NCI-H2196 (cell line): ENCODE measurements around the gene ZNF526.

ENCODE experiments used
- DNase-seq: peaks from one replicate; lab custom pipeline; 2025; ENCODE audit not compliant: unreplicated experiment; lab: John Stamatoyannopoulos, UW

Gene ZNF526

DNA sequence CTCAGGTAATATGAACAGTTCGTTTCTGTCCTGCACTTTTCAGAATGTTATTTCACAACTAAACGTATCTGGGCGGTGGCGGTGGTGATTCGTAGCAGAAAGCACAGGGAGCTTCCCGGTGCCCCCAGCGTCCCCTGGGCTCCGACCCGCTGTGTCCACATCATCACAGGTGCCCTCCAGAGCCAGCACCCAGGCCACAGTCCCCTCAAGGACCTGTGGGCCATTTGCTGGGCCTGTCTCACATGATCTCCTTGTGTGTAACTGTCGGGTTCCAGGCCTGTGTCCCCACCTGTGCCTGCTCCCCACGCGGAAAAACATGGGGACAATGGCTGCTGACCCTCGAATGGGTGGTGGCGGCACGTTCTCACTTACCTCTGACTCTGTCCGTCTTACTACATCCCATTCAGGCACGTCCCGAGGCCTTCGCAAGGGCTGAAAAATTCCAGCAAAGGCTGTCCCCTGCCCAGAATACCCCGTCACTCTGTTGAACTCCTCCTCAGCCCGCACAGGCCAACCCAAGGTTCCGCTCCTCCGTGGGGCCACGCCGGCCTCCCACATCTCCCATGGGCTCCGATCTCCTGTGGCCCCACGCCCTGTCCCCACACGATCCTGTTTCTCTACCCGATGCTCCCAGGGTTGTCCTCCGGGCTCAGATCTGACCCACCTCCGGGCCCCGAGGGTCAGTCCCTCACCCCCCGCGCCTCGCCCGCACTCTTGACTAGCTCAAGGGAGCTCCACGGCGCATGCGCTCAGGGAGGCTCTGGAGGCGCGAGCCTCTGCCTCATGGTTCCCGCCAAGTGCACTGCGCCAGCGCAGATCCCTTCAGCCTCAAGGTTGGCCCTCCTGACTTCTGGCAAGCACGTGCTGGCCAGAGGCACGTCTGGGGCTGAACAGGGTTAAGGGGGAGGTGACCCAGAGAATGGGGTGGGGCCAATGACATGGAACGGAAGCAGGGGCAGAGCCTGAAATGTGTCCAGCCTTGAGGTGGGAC, 23.8 kb upstream of the ZNF526 start:
- DNase-seq = no peak

DNA sequence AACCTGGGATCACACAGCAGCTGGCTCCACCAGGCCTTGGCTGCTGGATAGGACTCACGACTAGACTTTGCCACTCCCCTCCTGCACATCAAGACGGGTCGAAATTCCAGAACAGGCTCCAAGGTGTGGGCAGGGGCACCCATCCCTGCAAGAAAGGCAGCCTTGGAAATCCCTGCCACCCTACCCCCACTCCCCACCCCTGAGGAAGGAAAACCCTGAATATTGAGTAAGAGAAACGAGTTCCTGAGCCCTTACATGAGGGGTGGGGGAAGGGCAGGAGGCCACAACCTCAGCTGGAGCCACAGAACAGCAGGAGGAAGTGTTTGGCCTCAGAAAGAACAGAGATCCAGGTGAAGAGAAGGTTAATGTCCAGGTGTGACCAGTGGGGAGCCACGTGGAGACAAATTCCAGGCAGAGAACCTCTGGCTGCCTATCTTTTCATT, 22.7 kb upstream of the ZNF526 start:
- DNase-seq = no peak

DNA sequence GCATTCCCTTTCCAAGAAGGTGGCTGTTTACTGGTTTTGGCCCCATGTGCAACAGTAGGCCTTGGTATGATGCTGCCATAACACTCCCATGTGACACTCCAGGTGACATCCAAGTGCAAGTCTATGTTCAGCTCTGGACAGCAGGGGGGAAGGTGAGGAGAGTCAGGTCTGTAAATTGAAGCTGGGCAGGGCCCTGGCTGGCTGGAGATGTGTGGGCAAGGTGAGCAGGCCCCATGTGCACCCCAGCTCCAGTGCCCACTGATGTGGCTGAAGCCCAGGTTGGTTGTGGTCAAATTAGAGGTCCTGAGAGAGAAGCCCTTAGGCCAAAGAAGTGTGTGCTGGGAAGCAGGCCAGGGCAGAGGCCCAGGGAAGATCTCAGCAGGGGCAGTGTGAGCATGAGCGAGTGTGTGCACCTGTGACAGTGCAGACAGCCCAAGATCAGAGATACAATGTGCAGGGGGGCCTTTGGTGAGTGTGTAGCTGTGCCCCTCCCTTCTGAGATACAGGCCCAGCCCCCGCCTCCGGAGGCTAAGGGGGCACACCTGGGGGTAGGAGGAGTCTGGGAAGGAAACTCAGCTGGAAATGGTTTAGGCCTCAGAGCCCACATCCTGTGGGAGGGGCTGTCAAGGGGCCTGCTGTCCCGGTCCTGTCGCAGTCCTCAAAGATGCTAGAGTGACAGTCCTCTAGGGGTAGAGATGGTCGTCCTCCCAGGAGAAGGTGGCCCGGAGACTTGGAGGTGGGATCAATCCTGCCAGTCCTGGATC, 21.3 kb upstream of the ZNF526 start:
- DNase-seq = no peak

DNA sequence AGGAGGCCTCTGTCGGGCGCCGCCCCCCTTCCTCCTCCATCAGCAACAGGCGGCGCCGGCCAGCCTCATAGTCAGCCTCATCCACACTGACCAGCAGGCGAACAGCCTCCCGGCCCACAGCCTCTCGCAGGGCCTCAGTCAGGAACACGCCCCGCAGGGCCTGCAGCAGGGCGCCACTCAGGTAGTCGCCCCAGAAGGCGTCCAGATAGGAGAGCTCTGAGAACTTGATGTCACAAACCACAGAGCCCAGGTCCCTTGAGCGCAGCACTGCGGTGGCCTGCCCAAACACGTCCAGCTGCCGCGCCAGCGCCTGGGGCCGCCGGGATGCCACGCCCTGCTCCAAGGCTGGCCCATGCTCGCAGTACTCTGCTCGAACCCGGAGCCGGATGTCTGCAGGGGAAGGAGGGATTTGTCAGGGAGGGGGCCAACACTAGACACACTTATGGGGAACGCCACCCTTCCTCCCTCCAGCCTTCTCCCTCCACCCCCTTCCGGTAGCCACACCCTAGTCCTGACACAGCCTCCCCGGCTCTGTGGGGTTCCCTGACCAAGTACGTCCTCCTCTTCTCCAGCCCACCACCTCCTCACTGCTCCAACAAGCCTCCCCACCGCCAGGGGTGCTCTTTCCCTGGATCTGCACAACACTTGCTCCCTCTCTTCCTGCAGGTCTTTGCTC, 20.5 kb upstream of the ZNF526 start:
- no peak for DNase-seq

DNA sequence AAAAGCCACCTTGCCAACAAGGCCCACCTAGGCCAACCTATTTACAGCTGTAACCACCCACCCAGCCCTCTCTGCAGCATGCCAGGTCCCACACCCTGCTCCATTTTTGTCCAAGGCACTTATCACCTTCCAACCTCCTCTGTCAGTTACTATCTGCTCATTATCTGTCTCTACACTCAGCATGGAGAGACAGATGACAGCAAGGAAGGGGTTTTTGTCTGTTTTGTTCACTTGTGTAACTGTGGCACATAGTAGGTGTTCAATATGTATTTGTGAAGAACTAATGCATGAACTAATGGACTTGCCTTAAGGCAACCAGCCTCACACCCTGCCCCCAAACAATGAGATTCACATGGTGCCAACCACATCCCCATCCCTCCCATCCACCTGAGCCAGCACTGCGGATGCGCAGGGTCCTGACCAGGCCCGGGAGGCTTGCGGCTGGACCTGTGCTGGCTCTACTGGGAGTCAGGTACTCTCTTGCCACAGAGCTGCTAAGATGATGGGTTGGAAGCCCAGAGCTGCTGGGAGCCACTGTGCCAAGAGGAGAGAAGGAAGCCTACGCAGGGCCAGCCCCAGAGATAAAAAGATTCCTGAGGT, 19.9 kb upstream of the ZNF526 start:
- DNase-seq = no peak

DNA sequence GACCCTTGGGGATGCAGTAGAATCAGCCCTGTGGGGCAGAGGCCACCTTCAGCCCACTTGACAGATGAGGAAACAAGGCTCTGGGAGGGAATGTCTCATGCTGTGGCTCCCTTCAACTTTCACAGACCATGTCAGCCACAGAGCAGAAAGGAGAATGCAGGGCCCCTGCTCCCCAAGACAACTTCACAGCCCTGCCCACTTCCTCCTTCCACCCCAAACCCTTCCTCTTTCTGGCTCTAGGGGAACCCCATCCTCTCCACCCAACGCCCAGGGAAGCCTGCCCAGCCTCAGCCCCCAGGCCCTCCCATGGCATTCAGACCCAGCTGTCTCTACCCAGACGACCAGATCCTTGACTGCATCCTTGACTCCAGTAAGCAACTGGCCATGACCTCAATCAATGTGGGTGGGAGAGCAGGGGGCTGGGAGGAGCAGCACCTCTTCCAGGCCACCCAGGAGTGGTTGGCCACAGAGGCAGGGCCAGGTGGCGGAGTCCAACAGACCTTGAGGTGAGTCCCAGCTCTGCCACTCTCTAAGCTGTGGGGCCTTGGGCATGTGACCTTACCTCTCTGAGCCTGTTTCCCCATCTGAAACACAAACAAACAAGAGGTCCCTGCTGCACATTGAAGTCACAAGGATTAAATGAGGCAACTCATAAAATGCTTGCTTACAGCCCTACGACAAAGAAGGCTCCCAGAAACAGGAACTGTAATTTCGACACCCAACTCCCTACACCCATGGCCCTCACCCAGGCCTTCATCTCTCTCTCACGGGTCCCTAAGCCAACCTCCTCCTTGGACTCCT, 18.4 kb upstream of the ZNF526 start:
- no peak for DNase-seq

DNA sequence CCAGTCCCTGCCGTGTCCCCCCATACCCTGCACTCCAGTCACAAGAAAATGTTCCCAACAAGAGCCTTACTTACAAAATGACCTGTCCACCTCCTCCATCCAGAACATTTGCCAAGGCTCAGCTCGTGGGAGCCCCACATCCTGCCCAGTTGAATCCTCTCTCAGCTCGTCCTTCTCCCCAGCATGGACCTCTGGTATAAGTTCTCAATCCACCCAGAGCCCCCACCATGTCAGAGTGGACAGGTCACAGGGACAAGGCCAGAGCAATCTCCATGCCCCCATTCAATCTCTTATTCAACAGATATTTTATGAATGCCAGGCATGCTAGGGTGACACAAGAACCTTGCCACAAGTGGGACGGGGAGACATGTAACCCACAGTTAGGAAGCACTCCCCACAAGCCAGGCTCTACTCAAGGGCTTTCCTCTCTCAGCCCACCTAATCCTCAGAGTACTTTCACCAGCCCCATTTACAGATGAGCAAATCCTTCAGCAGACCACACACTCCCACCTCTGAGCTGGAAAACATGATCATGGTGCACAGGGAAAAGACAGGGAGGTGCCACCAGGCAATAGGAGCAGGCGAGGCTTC, 17.7 kb upstream of the ZNF526 start:
- no peak for DNase-seq

DNA sequence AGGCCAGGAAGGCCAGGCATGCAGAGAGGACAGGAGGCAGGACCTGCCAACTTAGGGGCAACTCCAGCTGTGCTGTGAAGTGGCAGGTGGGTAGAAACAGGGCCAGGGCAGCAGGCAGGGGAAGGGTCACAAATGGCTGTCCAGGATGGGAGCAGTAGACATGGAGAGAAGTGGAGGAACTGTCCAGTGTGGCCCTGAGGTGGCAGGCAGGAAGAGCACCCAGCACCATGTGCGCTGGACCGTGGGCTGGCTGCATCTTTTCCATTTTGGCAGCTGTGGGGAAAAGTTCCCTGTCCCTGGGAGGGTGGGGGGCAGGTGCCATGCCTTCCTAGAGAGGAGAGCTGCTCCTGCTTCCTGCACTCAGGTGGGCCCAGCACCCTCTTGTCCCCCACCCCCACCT, 16.4 kb upstream of the ZNF526 start:
- no peak for DNase-seq

DNA sequence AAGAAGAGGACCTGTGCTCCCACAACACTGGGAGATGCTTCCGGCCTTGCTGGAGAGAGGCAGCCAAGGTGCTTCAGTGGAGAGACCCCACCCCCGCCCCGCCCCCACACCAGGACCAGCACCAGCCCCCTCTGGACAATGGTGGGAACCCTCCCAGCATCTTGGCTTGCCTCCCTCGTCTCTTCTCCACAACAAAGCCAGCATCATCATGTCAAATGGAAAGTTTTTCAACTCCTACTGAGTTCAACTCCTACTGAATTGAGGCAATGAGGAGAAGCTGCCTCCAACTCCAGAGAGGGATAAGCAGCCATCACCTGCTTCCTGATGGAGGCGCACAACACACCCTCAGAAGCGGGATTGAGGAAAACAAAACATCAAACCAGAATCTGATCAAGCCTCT, 15.4 kb upstream of the ZNF526 start:
- no peak for DNase-seq

DNA sequence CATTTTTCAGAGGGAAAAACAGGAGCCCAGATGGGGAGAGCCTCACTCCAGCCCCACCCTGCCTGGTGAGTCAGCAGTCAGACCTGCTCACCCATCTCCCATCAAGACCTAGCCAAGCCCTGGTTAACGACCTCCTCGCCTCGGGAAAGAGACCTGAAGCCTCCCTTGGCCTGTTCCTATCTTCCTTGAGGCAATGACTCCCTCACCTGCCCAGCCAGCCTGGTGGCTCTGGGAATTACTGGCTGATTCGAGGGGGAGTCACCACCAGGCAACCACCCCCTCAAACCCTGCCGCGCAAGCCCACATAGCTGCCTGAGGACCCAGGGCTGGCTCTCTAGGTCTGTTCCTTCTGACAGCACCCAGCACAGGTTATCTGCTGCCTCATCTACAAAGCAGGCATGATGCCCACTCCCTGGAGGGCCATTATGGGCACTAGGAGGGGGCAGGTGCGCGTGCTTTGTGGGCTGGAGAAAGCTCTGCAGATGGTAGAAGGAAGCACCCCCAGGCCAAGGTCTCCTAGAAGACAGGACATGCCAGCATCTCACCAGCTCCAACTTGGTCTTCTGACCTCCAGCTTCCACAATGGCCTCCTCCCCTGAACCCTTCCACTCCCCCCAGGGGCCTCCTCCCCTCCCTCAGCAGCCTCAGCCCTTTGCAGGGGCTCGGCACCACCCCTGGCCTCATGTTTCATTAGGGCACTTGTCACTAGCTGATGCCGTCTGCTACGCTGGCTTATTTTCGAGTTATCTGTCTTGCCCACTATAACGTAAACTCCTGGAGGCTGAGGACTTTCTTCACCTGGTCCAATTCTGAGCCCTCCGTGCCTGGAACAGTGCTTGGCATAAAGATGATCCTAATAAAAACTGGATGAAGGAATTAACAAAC, 13.0 kb upstream of the ZNF526 start:
- peak; percentile 30 for DNase-seq

DNA sequence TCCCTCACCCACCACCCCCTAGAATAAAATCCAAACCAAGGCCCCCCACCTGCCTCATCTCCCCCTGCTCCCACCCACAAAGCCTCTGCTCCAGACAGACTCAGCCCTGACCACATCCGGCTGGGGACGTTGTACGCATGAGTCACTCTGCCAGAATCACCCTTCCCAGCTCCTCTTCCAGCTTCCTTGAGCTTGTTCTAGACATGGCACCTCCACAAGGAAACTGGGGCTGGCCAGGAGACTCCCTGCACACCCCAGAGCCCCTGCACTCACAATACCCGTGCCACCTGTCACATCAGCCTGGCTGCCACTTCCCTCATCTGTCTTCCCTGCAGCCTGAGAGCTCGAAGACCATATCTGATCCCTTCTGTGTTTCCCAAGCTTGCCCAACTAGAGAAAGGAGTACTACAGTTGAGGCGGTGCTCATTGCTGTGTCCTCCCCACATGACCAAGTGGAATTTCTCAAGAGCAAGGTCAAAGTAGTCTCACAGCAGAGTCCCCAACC, 12.3 kb upstream of the ZNF526 start:
- peak; percentile 24 for DNase-seq

DNA sequence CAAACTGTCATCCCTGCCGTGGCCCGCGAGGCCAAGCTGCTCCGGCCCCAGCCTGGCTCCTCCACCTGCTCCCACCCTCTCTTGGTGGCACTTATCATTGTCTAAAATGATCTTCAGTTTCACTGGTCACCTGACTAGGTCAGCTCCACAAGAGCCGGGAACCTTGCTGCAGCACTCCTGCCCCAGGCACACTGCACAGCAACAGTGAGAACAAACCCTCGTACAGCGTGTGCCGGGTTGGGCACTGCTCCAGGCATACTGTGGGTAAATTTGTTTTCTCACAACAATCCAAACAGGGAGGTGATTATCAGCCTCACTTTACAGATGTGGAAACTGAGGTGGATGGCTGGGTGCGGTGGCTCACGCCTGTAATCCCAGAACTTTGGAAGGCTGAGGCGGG, 11.5 kb upstream of the ZNF526 start:
- peak; percentile 72 for DNase-seq

DNA sequence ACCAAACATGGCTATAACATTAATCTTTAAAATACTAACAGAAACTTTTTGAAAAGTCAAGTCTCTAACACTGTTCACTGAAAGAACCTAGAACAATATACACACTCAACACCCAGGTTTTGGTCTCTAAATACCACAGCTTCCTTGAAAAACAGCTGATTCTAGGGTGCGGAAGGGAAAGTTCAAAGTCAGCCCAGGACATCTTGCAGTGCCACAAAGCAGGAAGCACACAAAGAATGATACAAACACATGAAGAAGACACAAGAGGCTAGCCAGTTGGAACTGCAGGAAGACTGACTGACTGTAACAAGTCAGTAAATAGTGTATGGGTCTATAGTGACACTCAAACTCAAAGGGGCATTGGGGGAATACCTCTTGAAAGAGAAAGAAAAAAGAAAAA, 7.2 kb upstream of the ZNF526 start:
- DNase-seq = no peak

DNA sequence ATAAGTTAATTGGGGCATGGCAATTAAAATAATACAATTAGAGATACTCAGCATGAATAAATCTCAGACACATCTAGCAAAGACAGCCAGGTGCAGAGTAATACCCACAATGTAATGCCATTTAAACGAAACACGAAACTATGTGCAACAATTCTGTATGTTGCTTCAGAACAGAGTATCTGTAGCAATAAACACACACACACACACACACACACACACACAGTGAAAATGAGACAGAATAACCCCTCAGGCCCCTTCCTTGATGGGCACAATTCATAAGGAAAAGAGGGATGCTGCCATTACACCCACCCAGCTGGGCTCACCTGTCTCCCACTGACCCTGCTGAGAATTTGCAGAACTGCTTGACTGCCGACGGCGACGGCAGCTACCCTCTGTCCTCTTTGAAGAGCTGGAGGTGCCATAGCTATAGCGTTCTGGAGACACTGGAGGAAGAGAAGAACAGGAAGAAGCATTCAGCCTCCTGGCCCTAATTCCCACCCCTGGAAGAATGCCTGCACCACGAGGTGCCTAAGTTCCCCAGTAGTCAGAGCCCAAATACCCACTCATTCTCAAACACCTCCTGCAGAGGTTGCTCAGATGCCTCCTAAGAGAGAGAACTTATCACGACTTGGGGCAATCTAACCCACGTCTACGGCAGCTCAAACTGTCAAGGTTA, 5.2 kb upstream of the ZNF526 start:
- no peak for DNase-seq

DNA sequence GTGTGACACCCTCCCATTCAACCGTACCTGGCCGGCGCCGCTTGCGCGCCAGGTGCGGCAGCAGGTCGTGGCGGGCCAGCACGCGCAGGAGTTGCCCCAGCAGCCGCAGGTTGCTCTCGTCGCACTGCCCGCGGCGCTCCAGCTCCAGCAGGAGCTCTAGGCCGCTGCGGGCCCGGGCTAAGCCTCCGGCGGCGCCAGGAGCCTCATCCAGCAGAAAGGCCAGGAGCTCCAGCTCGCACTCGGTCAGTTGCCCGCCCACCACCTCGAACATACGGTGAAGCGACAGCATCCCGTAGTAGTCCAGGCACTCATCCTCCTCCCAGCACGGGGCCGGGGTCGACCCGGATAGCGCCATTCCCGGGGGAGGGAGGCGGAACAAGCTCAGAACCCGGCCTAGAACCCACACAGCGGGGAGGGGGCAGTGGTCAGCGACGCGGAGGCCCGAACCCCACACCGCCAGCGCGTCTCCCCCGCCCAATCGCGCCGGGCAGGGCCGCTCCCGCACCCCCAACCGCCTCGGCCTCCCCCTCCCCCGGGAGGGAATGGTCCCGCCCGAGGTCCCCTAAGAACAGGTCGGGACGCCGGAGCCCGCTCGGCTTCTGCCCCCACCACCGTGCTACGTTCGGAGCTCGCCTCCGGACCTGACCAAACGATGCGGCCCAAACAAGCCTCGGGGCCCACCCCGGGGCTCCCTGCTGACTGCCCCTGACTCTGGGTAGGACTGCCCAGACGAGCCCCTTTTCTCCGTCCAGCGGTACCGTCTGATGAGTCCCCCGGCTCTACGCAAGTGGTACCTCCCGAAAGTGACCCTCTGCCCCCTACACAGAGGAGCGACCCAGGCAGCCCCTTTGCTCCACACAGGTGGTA, 3.2 kb upstream of the ZNF526 start:
- DNase-seq = no peak

DNA sequence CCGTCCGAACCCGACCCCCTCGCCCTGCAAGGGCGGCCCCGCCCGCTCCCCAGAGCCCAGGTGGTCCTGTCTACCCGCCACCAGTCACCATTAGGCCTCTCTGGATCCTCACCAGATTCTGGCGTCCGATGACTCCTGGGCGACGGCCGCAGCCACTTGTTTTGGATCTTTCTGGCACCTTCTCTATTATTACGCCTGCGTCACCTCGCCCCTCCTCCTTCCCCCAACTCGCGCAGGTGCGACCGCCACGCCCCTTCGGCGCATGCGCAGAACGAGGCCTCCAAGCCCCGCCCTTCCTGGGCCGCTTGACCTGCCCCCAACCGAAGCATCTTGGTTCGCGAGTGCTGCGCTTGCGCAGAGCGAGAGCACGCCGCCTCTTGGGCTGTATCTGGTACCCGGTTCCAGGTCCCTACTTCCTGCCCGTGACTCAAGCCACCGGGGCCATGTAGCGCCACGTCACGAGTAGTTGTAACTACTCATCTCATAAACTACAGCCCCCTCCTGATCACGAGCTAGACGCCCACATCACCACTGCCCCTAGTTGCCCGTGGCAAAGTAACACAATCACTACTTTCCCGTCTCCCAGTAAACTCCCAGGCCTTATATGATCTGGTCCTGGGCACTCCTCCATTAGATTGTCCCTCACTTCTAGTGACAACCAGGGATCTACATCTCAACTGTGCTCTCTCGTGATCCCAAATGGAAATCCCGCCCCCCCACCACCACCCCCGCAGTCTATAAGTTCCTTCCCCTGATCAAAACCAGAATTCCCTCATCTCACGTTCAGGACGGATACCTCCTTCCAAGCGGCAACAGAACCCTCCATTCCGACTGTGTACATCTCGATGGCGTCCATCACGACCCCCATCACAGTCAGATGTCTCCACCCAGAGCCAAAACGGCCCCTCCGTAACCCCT, 2.3 kb upstream of the ZNF526 start, which contains the start of gene DEDD2:
TSS of gene DEDD2 (minus strand) at position 158 of the 918 bp plus-strand sequence. CDS start 670 bp downstream, outside the sequence.
- peak; percentile 98 for DNase-seq
